Kidney tubule cell (primary cell): Measurements from ENCODE around the gene NPHP4.

Experiments
- DNase-seq: peaks from one replicate; pipeline ENCODE4 v3.0.0-alpha.2; 2018; ENCODE audit warnings: low spot score

The NPHP4 gene

GRCh38 chr1:5992026-5992813 lies at the start of gene NPHP4:
NPHP4 (minus strand) TSS chr1:5992425; CDS start chr1:5986289, 6,136 bp downstream.
- DNase-seq = peak; percentile 99

- DNase-seq = peak; percentile 18
Observed at GRCh38 chr1:6041432-6042062, 49.3 kb upstream of the NPHP4 start.

- no peak for DNase-seq
Observed at GRCh38 chr1:6040861-6041415, 48.7 kb upstream of the NPHP4 start.

- no peak for DNase-seq
Observed at GRCh38 chr1:6040444-6040843, 48.2 kb upstream of the NPHP4 start.

- no peak for DNase-seq
Observed at GRCh38 chr1:6039031-6039430, 46.8 kb upstream of the NPHP4 start.

- no peak for DNase-seq
Observed at GRCh38 chr1:6038603-6039002, 46.4 kb upstream of the NPHP4 start.

GRCh38 chr1:6037338-6037762 lies 45.1 kb upstream of the NPHP4 start:
- no peak for DNase-seq

- no peak for DNase-seq
Observed at GRCh38 chr1:6035719-6036118, 43.5 kb upstream of the NPHP4 start.

- no peak for DNase-seq
Observed at GRCh38 chr1:6035303-6035702, 43.1 kb upstream of the NPHP4 start.

GRCh38 chr1:6034750-6035096 lies 42.5 kb upstream of the NPHP4 start:
- DNase-seq = no peak

- peak; percentile 54 for DNase-seq
Observed at GRCh38 chr1:6033986-6034749, 41.9 kb upstream of the NPHP4 start.

GRCh38 chr1:6033124-6033523 lies 40.9 kb upstream of the NPHP4 start:
- no peak for DNase-seq

GRCh38 chr1:6030547-6031261 lies 38.5 kb upstream of the NPHP4 start:
- no peak for DNase-seq

GRCh38 chr1:6030132-6030531 lies 37.9 kb upstream of the NPHP4 start:
- no peak for DNase-seq

- no peak for DNase-seq
Observed at GRCh38 chr1:6029351-6029750, 37.1 kb upstream of the NPHP4 start.

GRCh38 chr1:6028042-6028850 lies 36.0 kb upstream of the NPHP4 start:
- no peak for DNase-seq

- no peak for DNase-seq
Observed at GRCh38 chr1:6027591-6027990, 35.4 kb upstream of the NPHP4 start.

GRCh38 chr1:6026095-6026809 lies 34.0 kb upstream of the NPHP4 start:
- peak; percentile 86 for DNase-seq

GRCh38 chr1:6025269-6026094 lies 33.3 kb upstream of the NPHP4 start:
- no peak for DNase-seq

- no peak for DNase-seq
Observed at GRCh38 chr1:6024376-6024775, 32.2 kb upstream of the NPHP4 start.
